CD14-positive monocyte (primary cell): ENCODE data around the gene F2RL1. TPM values are rescaled to one million over a fixed set of nuclear protein-coding genes. Genes with fewer than 3 reads are reported as not detected.

ENCODE experiments used
- DNase-seq, 3 donors: peaks; one replicate each; pipeline ENCODE4 v3.0.0-alpha.2; 2011 to 2022
- H2AFZ ChIP-seq: 2 replicates; pipeline ENCODE4 v1.6.0; 2012; ENCODE audit warnings: mild to moderate bottlenecking, low read depth, low read length, inconsistent platforms; ENCODE audit not compliant: insufficient read depth, poor library complexity, severe bottlenecking
- H3K27ac ChIP-seq, 2 donors: 1 replicate in 1 of 2; 2 replicates in 1 of 2; pipeline ENCODE4 v1.5.1; 2012 to 2013; ENCODE audit warnings: low read length in 2 of 2, control low read depth in 1 of 2, inconsistent platforms in 1 of 2, low read depth in 1 of 2, mild to moderate bottlenecking in 1 of 2
- H3K27me3 ChIP-seq, 2 donors: one replicate each; pipeline versions ENCODE4 v1.6.0 to v1.6.1; 2011 to 2013; ENCODE audit warnings: low read length in 2 of 2; ENCODE audit not compliant: control insufficient read depth in 2 of 2, insufficient read depth in 2 of 2
- H3K36me3 ChIP-seq, 2 donors: replicated peaks in 1 of 2; 1 replicate in 1 of 2; 2 replicates in 1 of 2; pipeline versions ENCODE4 v1.5.1 to v1.6.1; 2012 to 2013; ENCODE audit warnings: low read length in 2 of 2, control low read depth in 1 of 2, inconsistent platforms in 1 of 2, mild to moderate bottlenecking in 1 of 2; ENCODE audit not compliant: insufficient read depth in 2 of 2, control insufficient read depth in 1 of 2
- H3K4me1 ChIP-seq, 2 donors: 1 replicate in 1 of 2; 2 replicates in 1 of 2; pipeline versions ENCODE4 v1.5.1 to v1.6.1; 2012 to 2013; ENCODE audit warnings: low read length in 2 of 2, control low read depth in 1 of 2, inconsistent platforms in 1 of 2, mild to moderate bottlenecking in 1 of 2, moderate library complexity in 1 of 2; ENCODE audit not compliant: insufficient read depth in 2 of 2, control insufficient read depth in 1 of 2
- H3K4me2 ChIP-seq: replicated peaks from 2 replicates; pipeline ENCODE3; 2012; ENCODE audit warnings: low read length, moderate library complexity, mild to moderate bottlenecking; ENCODE audit not compliant: poor library complexity, severe bottlenecking; ENCODE audit errors: extremely low read depth
- H3K4me3 ChIP-seq, 3 experiments: fragments of 200-600 bp in 1 of 3; sonication (generic) in 1 of 3; replicated peaks in 1 of 3; 1 replicate in 2 of 3; 2 replicates in 1 of 3; pipeline ENCODE4 v1.5.1; 2011 to 2013; ENCODE audit warnings: low read length in 3 of 3, mild to moderate bottlenecking in 3 of 3, control low read depth in 2 of 3, low read depth in 2 of 3, inconsistent platforms in 1 of 3, moderate library complexity in 1 of 3
- H3K79me2 ChIP-seq: 2 replicates; pipeline ENCODE4 v1.6.0; 2012; ENCODE audit warnings: mild to moderate bottlenecking, control low read depth, inconsistent platforms, low read length, moderate library complexity; ENCODE audit not compliant: insufficient read depth
- H3K9ac ChIP-seq: 2 replicates; pipeline ENCODE4 v1.6.0; 2017; ENCODE audit warnings: low read length, mild to moderate bottlenecking; ENCODE audit not compliant: insufficient read depth, poor library complexity, severe bottlenecking
- H3K9me3 ChIP-seq, 2 donors: replicated peaks in 1 of 2; 1 replicate in 1 of 2; 2 replicates in 1 of 2; pipeline versions ENCODE4 v1.5.1 to v1.6.1; 2012 to 2013; ENCODE audit warnings: low read length in 2 of 2, control low read depth in 1 of 2; ENCODE audit not compliant: control insufficient read depth in 1 of 2, insufficient read depth in 1 of 2
- H4K20me1 ChIP-seq: 2 replicates; pipeline ENCODE4 v1.6.0; 2012; ENCODE audit warnings: mild to moderate bottlenecking, low read length, control low read depth, moderate library complexity; ENCODE audit not compliant: insufficient read depth
- H3K27ac Mint-ChIP-seq, 7 donors: one replicate each; pipeline ENCODE4 v1.8.0; 2020; ENCODE audit warnings: mild to moderate bottlenecking in 7 of 7, mixed read lengths in 7 of 7, moderate library complexity in 6 of 7, inconsistent platforms in 2 of 7
- H3K27me3 Mint-ChIP-seq, 3 donors: one replicate each; pipeline ENCODE4 v1.8.0; 2021 to 2022; ENCODE audit warnings: low read depth in 3 of 3, mild to moderate bottlenecking in 3 of 3, mixed read lengths in 3 of 3, moderate library complexity in 3 of 3, inconsistent platforms in 1 of 3
- H3K36me3 Mint-ChIP-seq, 2 donors: one replicate each; pipeline ENCODE4 v1.8.0; 2020; ENCODE audit warnings: mixed read lengths in 2 of 2, inconsistent platforms in 1 of 2, mild to moderate bottlenecking in 1 of 2
- H3K4me1 Mint-ChIP-seq: one replicate; pipeline ENCODE4 v1.8.0; 2020; ENCODE audit warnings: mild to moderate bottlenecking, mixed read lengths
- H3K4me3 Mint-ChIP-seq, 2 donors: one replicate each; pipeline ENCODE4 v1.8.0; 2020; ENCODE audit warnings: mild to moderate bottlenecking in 2 of 2, mixed read lengths in 2 of 2, moderate library complexity in 1 of 2
- H3K9me3 Mint-ChIP-seq, 7 donors: one replicate each; pipeline ENCODE4 v1.8.0; 2020 to 2022; ENCODE audit warnings: mixed read lengths in 7 of 7, mild to moderate bottlenecking in 6 of 7, moderate library complexity in 6 of 7, inconsistent platforms in 2 of 7
- CTCF ChIP-seq: fragments of 200-600 bp; IDR thresholded peaks from one replicate; pipeline ENCODE4 v1.8.0; 2022; ENCODE audit warnings: antibody characterized with exemption, mild to moderate bottlenecking
- WGBS: methylation state at CpG from one replicate; pipeline ENCODE4 v1.1.5; 2013; ENCODE audit warnings: missing lambda C conversion rate; ENCODE audit not compliant: insufficient coverage; 5-methylcytosine and 5-hydroxymethylcytosine counted together
- intact Hi-C, 2 donors: fragments of 100-400 bp; cut with micrococcal nuclease; formaldehyde crosslinking; loops; one replicate each; pipeline versions ENCODE4 v1.15.0 to v1.15.1; 2023
- polyA plus RNA-seq, 3 donors: library from polyadenylated mRNA; depleted of rRNA in 1 of 3; unstranded in 2 of 3; stranded (reverse) in 1 of 3; fragments of 300-500 nt in 2 of 3; fragments of >200 nt in 1 of 3; fragmentation: Illumina TruSeq in 2 of 3; gene quantifications; 1 replicate in 2 of 3; 2 replicates in 1 of 3; pipeline ENCODE4 v1.2.3, GENCODE V29; 2012 to 2021

Gene F2RL1
- polyA plus RNA-seq, 3 donors = 2.5 to 23.9 (median 11.4) TPM

- intact Hi-C loops = no loop called here
- TF ChIP-seq CTCF = no peak
- Histone ChIP-seq H4K20me1 (no peaks in the 10 kb centered on the region), H3K36me3 (no peaks in the 10 kb centered on the region), H3K9me3 (no peaks in the 10 kb centered on the region), H3K9ac (no peak overlapping the region), H3K79me2 (no peaks in the 10 kb centered on the region), H3K4me3 (no peak overlapping the region), H3K4me2 (no peak overlapping the region), H3K27ac (no peak overlapping the region), H2AFZ (no peak overlapping the region), H3K4me1 (peaks cover 13 to 15% of the 10 kb centered on the region in 2 donors), H3K27me3 (no peaks in the 10 kb centered on the region)
- DNase-seq = no peak
- Mint-ChIP-seq H3K4me1 (peaks cover 17% of the 10 kb centered on the region), H3K4me3 (no peak overlapping the region), H3K36me3 (no peaks in the 10 kb centered on the region), H3K27ac (peak overlapping the region in 1 of 7 donors; percentile 5), H3K27me3 (peaks cover 0 to 6% (median 3%) of the 10 kb centered on the region in 3 donors), H3K9me3 (peaks cover 0 to 2% (median 0%) of the 10 kb centered on the region in 7 donors)
- 96% methylated on average over 6 of the region's 10 CpGs for WGBS
Observed at GRCh38 chr5:76781775-76782174, 37.1 kb upstream of the F2RL1 start.

GRCh38 chr5:76782444-76782843 lies 36.4 kb upstream of the F2RL1 start:
- peaks cover 13 to 15% of the 10 kb centered on the region in 2 donors for H3K4me1 ChIP-seq
- no peak for TF ChIP-seq CTCF
- Mint-ChIP-seq H3K4me1 (peaks cover 17% of the 10 kb centered on the region), H3K27ac (no peak overlapping the region), H3K9me3 (peaks cover 0 to 2% (median 0%) of the 10 kb centered on the region in 7 donors), H3K36me3 (no peaks in the 10 kb centered on the region), H3K4me3 (no peak overlapping the region), H3K27me3 (peaks cover 0 to 6% (median 3%) of the 10 kb centered on the region in 3 donors)
- no peaks in the 10 kb centered on the region for H3K27me3 ChIP-seq
- no peaks in the 10 kb centered on the region for H3K36me3 ChIP-seq
- H3K4me2 ChIP-seq = no peak overlapping the region
- H3K9ac ChIP-seq = no peak overlapping the region
- no peak overlapping the region for H3K27ac ChIP-seq
- no peaks in the 10 kb centered on the region for H4K20me1 ChIP-seq
- no CpG with 5 or more reads among the region's 3 CpGs for WGBS
- H2AFZ ChIP-seq = no peak overlapping the region
- H3K79me2 ChIP-seq = no peaks in the 10 kb centered on the region
- H3K9me3 ChIP-seq = no peaks in the 10 kb centered on the region
- no peak for DNase-seq
- H3K4me3 ChIP-seq = no peak overlapping the region
- intact Hi-C loops = no loop called here
